Calu3 (cell line): Measurements from ENCODE around the gene TUBA1A. TPM values are rescaled to one million over a fixed set of nuclear protein-coding genes. Genes with fewer than 3 reads are reported as not detected.
"Not testable (repeated sequence)": the region's sequence is repeated elsewhere in the genome, so short reads cannot be mapped to it uniquely, and the experiment has no call there.

ENCODE experiments used
- BruUV-seq: library from RNA; stranded (reverse); fragments of 400-500 nt; replicated peaks from 2 replicates; lab custom pipeline; 2021; lab: Mats Ljungman, UMichigan
- CTCF ChIA-PET: fragments of 300-600 bp; sonication (Branson Sonifier 250); formaldehyde crosslinking; loops from one replicate; lab custom pipeline; 2022; ENCODE audit warnings: antibody characterized with exemption; lab: Charles Lee
- DNase-seq: peaks from one replicate; pipeline ENCODE4 v3.0.0; 2022
- H3K27ac Mint-ChIP-seq: one replicate; pipeline ENCODE4 v1.8.0; 2022; ENCODE audit warnings: mixed read lengths; ENCODE audit not compliant: unreplicated experiment
- H3K27me3 Mint-ChIP-seq: one replicate; pipeline ENCODE4 v1.8.0; 2022; ENCODE audit warnings: mixed read lengths; ENCODE audit not compliant: unreplicated experiment
- H3K36me3 Mint-ChIP-seq: one replicate; pipeline ENCODE4 v1.8.0; 2022; ENCODE audit warnings: mild to moderate bottlenecking, moderate library complexity, mixed read lengths; ENCODE audit not compliant: insufficient read depth, unreplicated experiment
- H3K4me1 Mint-ChIP-seq: one replicate; pipeline ENCODE4 v1.8.0; 2022; ENCODE audit warnings: mild to moderate bottlenecking, low read depth, mixed read lengths; ENCODE audit not compliant: unreplicated experiment
- H3K4me3 Mint-ChIP-seq: one replicate; pipeline ENCODE4 v1.8.0; 2022; ENCODE audit warnings: mild to moderate bottlenecking, low read depth, moderate library complexity, mixed read lengths; ENCODE audit not compliant: unreplicated experiment
- H3K9me3 Mint-ChIP-seq: one replicate; pipeline ENCODE4 v1.8.0; 2022; ENCODE audit warnings: low read depth, mixed read lengths; ENCODE audit not compliant: unreplicated experiment
- CTCF ChIP-seq: fragments of 200-600 bp; IDR thresholded peaks from one replicate; pipeline ENCODE4 v1.8.0; 2022; ENCODE audit warnings: antibody characterized with exemption; ENCODE audit not compliant: unreplicated experiment
- intact Hi-C: fragments of 100-400 bp; cut with micrococcal nuclease; formaldehyde crosslinking; loops from one replicate; pipeline ENCODE4 v1.10.0; 2022; ENCODE audit not compliant: unreplicated experiment
- total RNA-seq: library from RNA; stranded (reverse); gene quantifications from 2 replicates; pipeline ENCODE4 v1.2.3, GENCODE V29; 2022

The TUBA1A gene
- total RNA-seq, 1 experiment from 2014 or later = 9.2 TPM

DNA sequence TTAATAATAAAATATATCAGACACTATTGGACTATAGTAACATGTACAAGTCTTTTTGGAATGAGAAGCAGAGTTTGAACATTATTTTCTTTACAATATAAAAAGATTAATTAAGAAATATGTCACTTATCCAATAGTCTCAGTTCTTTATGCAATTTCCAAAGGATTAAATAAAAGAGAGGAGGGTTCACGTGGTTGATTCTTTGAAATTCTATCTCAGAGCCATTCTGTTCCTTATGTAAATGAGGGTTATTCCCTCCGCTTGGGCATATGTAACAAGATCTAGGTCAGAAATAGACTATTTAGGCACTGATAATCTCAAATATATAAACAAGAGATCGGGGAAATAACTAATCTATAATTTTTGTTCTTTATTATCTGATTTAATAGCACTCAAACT is 2.1 kb upstream of the TUBA1A start:
- H3K4me1 Mint-ChIP-seq = no peaks in the 10 kb centered on the region
- peaks cover 13% of the 10 kb centered on the region for H3K36me3 Mint-ChIP-seq
- no peak for TF ChIP-seq CTCF
- no peaks in the 10 kb centered on the region for H3K9me3 Mint-ChIP-seq
- H3K27ac Mint-ChIP-seq = no peak overlapping the region
- CTCF ChIA-PET = no interaction called here
- H3K4me3 Mint-ChIP-seq = no peak overlapping the region
- H3K27me3 Mint-ChIP-seq = peaks cover 27% of the 10 kb centered on the region
- no peak for DNase-seq
- intact Hi-C loops = no loop called here
- no TSS peak for BruUV-seq

DNA sequence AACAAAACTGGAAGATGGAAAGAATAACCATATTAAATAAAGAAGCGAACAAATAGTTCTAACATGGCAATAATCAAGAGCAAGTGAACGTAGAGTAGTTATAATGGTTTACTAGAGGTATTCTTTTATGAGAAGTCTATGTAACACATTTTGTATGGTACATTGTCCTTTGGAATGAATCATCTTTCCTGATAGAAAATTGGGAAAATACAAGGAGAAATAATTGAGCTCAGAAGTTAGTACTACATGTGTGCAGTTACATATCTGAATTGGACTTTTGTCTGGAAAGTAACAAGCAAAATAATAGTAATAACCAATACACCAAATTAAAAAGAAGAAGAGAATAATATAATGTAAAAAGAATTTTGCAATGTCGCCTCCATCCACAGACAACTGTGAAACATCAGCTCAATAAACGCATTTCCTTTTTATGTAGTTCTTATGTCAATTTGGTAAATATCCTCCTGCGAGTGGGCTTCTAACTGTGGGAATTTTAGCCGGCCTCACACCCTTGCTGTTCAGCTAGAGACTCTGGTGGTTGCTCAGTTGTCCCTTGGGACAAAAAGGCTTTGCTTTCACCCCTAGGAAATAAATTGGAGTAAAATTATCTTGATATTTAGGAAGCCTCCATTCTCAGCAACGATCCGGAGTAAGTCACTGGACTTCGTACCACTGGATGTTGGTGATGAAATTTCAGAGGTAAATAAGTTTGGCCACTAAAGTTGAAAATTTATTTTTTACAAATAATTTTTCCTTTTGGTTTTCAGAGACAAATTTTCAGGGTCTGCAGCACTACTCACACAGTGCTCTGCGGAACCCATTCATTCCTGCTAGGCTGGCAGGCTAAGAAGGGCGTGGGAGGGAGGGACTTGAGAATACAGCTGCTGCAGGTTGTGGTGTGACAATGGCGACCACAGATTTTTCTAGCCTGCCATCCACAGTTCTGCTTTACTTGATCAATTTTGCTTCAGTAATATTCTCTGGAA is 1.1 kb upstream of the TUBA1A start:
- BruUV-seq = no TSS peak
- Mint-ChIP-seq H3K4me3 (no peak overlapping the region), H3K27ac (no peak overlapping the region), H3K27me3 (peaks cover 27% of the 10 kb centered on the region), H3K4me1 (no peaks in the 10 kb centered on the region), H3K36me3 (peaks cover 13% of the 10 kb centered on the region), H3K9me3 (no peaks in the 10 kb centered on the region)
- intact Hi-C loops = no loop called here
- CTCF ChIA-PET = interaction anchor here (0.7 kb wide), 1 partner anchor 54 kb away, joined by 7 read pairs; no protein-coding TSS in a partner anchor
- no peak for TF ChIP-seq CTCF
- DNase-seq = no peak

GRCh38 chr12:49188201-49188915 is 522 bp downstream of the TUBA1A start:
- BruUV-seq = TSS peak; percentile 73
- Mint-ChIP-seq H3K27ac (no peak overlapping the region), H3K4me3 (peak overlapping the region; percentile 80), H3K36me3 (peaks cover 13% of the 10 kb centered on the region), H3K4me1 (no peaks in the 10 kb centered on the region), H3K27me3 (peaks cover 22% of the 10 kb centered on the region), H3K9me3 (no peaks in the 10 kb centered on the region)
- intact Hi-C loops = no loop called here
- TF ChIP-seq CTCF = no peak
- CTCF ChIA-PET = interaction anchor here (0.5 to 1.2 kb wide), 3 partner anchors 32 to 83 kb away, joined by 3 to 4 read pairs (median 3); partner anchors contain the start of gene TUBA1B
- DNase-seq = peak; percentile 58

DNA sequence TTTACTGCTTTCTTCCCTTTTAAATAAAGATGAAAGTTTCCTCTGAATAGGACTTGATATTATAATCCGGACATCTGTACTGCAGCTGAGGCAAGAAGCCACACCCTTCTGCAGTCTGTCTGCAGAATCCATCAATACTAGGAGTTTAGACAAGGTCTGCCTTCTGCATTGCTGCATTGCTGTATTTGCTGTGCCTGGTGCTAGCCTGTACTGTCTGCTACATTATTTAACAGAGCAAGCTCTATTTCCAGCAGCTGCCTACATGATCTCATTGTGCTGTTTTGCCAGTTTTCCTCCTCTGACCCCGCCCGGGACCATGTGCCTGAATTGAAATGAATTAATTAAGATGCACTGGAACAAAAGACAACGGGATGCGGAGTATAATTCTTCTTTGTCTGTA is 1.7 kb downstream of the TUBA1A start:
- CTCF ChIA-PET = no interaction called here
- no peaks in the 10 kb centered on the region for H3K4me1 Mint-ChIP-seq
- intact Hi-C loops = no loop called here
- no peak for TF ChIP-seq CTCF
- peaks cover 13% of the 10 kb centered on the region for H3K27me3 Mint-ChIP-seq
- no peak overlapping the region for H3K27ac Mint-ChIP-seq
- no TSS peak for BruUV-seq
- no peak for DNase-seq
- no peaks in the 10 kb centered on the region for H3K9me3 Mint-ChIP-seq
- H3K36me3 Mint-ChIP-seq = peaks cover 13% of the 10 kb centered on the region
- no peak overlapping the region for H3K4me3 Mint-ChIP-seq

DNA sequence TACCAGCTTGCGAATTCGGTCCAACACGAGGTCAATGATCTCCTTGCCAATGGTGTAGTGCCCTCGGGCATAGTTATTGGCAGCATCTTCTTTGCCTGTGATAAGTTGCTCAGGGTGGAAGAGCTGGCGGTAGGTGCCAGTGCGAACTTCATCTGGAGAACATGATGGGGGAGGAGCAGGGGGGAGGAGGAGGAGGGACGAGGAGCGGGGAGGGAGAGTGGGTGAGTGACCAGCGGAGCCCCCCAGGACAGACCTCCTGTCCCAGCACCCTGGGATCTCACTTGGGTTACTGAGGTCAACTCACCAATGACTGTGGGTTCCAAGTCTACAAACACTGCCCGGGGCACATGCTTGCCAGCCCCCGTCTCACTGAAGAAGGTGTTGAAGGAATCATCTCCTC is 2.6 kb downstream of the TUBA1A start:
- CTCF ChIA-PET = interaction anchor here (0.7 kb wide), 1 partner anchor 80 kb away, joined by 5 read pairs; no protein-coding TSS in a partner anchor
- intact Hi-C loops, H3K9me3 Mint-ChIP-seq, H3K4me3 Mint-ChIP-seq, H3K27ac Mint-ChIP-seq, DNase-seq, BruUV-seq, H3K4me1 Mint-ChIP-seq: not testable (repeated sequence)
- H3K27me3 Mint-ChIP-seq = peaks cover 13% of the 10 kb centered on the region
- H3K36me3 Mint-ChIP-seq = peaks cover 13% of the 10 kb centered on the region

DNA sequence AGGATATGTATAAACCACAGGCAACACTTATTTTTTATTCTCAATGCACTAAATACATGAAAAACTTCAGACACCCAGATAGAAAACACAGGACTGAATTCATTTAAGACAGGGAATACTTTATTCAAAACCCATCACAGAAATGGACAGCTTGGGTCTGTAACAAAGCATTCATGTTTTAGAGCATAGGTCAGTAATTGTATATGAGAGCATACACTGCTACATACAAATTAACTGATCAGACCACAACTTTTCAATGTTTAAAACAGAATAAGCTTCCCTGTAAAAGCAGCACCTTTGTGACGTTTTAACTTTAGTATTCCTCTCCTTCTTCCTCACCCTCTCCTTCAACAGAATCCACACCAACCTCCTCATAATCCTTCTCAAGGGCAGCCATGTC is 4.2 kb downstream of the TUBA1A start:
- BruUV-seq, CTCF ChIA-PET, H3K4me1 Mint-ChIP-seq, H3K4me3 Mint-ChIP-seq, H3K27me3 Mint-ChIP-seq, DNase-seq, H3K27ac Mint-ChIP-seq, H3K9me3 Mint-ChIP-seq, intact Hi-C loops: not testable (repeated sequence)
- H3K36me3 Mint-ChIP-seq = peaks cover 13% of the 10 kb centered on the region
